Kidney epithelial cell (primary cell): Measurements from ENCODE around the gene MAST2. TPM values are rescaled to one million over a fixed set of nuclear protein-coding genes. Genes with fewer than 3 reads are reported as not detected.
"Not testable (repeated sequence)": the region's sequence is repeated elsewhere in the genome, so short reads cannot be mapped to it uniquely, and the experiment has no call there.

ENCODE experiments used
- DNase-seq: peaks from one replicate; pipeline ENCODE4 v3.0.0-alpha.2; 2010; ENCODE audit warnings: low read depth
- H3K27me3 ChIP-seq: 2 replicates; pipeline ENCODE4 v1.6.0; 2011; ENCODE audit warnings: low read length; ENCODE audit not compliant: control insufficient read depth, insufficient read depth
- H3K36me3 ChIP-seq: 2 replicates; pipeline ENCODE4 v1.5.1; 2011; ENCODE audit warnings: low read length; ENCODE audit not compliant: control insufficient read depth, insufficient read depth
- H3K4me3 ChIP-seq: 2 replicates; pipeline ENCODE4 v1.5.1; 2011; ENCODE audit warnings: low read depth, mild to moderate bottlenecking, control low read depth, low read length
- CTCF ChIP-seq: IDR thresholded peaks from 2 replicates; pipeline ENCODE4 v1.5.1; 2011; ENCODE audit warnings: mild to moderate bottlenecking, moderate library complexity, low read length, control low read depth, inconsistent platforms; ENCODE audit not compliant: insufficient read depth, poor library complexity, severe bottlenecking
- total RNA-seq: library from RNA; depleted of rRNA; stranded (reverse); fragments of >200 nt; gene quantifications from 2 replicates; pipeline ENCODE4 v1.2.3, GENCODE V29; 2015

MAST2 gene
- total RNA-seq, 1 donor from 2014 or later: 26.6 TPM

DNA sequence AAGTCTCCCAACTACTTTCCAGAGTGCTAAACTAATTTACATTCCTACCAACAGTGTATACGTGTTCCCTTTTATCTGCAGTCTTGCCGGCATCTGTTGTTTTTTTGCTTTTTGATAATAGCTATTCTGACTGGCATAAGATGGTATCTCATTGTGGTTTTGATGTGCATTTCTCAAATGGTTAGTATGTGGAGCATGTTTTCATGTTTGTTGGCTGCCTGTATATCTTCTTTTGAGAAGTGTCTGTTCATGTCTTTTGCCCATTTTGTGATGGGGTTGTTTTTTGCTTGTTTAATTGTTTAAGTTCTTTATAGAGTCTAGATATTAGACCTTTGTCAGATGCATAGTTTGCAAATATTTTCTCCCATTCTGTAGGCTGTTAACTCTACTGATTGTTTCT, 46.6 kb downstream of the MAST2 start:
- H3K4me3 ChIP-seq: no peak overlapping the region
- TF ChIP-seq CTCF: no peak
- DNase-seq: no peak
- H3K36me3 ChIP-seq: no peaks in the 10 kb centered on the region
- H3K27me3 ChIP-seq: no peaks in the 10 kb centered on the region

GRCh38 chr1:45854724-45855123, 51.3 kb downstream of the MAST2 start:
- H3K4me3 ChIP-seq: no peak overlapping the region
- no peak for DNase-seq
- TF ChIP-seq CTCF: no peak
- no peaks in the 10 kb centered on the region for H3K27me3 ChIP-seq
- H3K36me3 ChIP-seq: no peaks in the 10 kb centered on the region

DNA sequence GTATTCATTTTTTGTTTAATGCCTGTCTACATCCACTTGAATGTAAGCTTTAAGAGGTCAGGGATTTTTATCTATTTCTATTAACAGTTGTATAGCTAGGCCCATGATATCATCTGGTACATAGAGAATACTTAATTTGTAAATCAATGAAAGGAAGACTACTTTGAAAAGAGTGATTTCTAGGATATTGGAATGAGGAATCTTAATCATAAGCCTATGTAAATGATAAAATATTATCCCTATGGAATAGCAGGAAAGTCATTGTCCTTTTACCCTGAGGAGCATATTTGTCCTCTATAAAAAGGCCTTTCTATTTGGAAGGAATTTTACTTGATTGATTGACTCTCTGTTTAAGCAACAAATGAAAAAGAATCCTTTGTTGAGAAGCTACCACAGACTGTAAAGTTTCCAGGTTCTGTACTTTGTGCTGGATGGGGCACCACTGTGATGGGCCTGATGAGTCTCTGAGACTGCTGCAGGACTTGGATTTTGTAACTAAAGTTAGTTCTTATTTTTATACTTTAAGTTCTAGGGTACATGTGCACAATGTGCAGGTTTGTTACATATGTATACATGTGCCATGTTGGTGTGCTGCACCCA, 53.8 kb downstream of the MAST2 start:
- Histone ChIP-seq H3K36me3 (no peaks in the 10 kb centered on the region), H3K4me3 (no peak overlapping the region), H3K27me3 (no peaks in the 10 kb centered on the region)
- no peak for TF ChIP-seq CTCF
- DNase-seq: no peak

DNA sequence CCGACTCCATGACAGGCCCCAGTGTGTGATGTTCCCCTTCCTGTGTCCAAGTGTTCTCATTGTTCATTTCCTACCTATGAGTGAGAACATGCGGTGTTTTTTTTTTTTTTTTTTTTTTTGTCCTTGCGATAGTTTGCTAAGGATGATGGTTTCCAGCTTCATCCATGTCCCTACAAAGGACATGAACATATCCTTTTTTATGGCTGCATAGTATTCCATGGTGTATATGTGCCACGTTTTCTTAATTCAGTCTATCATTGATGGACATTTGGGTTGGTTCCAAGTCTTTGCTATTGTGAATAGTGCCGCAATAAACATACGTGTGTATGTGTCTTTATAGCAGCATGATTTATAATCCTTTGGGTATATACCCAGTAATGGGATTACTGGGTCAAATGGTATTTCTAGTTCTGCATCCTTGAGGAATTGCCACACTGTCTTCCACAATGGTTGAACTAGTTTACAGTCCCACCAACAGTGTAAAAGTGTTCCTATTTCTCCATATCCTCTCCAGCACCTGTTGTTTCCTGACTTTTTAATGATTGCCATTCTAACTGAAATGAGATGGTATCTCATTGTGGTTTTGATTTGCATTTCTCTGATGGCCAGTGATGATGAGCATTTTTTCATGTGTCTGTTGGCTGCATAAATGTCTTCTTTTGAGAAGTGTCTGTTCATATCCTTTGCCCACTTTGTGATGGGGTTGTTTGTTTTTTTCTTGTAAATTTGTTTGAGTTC, 54.5 kb downstream of the MAST2 start:
- DNase-seq, H3K4me3 ChIP-seq, H3K36me3 ChIP-seq, H3K27me3 ChIP-seq: not testable (repeated sequence)

- H3K4me3 ChIP-seq: no peak overlapping the region
- DNase-seq: no peak
- no peaks in the 10 kb centered on the region for H3K36me3 ChIP-seq
- TF ChIP-seq CTCF: no peak
- no peaks in the 10 kb centered on the region for H3K27me3 ChIP-seq
Observed at GRCh38 chr1:45859221-45859620, 55.8 kb downstream of the MAST2 start.

- no peaks in the 10 kb centered on the region for H3K36me3 ChIP-seq
- no peak overlapping the region for H3K4me3 ChIP-seq
- H3K27me3 ChIP-seq: no peaks in the 10 kb centered on the region
- TF ChIP-seq CTCF: no peak
- DNase-seq: no peak
Observed at GRCh38 chr1:45862008-45862407, 58.6 kb downstream of the MAST2 start.
